ENCODE results near the gene SCUBE1.

SCUBE1 gene

GRCh38 chr22:43187171-43188099, 155.7 kb downstream of the SCUBE1 start:
- FAIRE-seq, result peak; percentile 98
- DNase-seq (ENCODE audit: extremely low spot score, insufficient read length, low read depth), result peak; percentile 95

- DNase-seq (ENCODE audit: extremely low spot score, insufficient read length, low read depth), result peak; percentile 68
- FAIRE-seq, result peak; percentile 39
These were observed 156.7 kb downstream of the SCUBE1 start, which contains the start of gene TTLL12 for GRCh38 chr22:43186272-43187170. TSS of gene TTLL12 (minus strand) at chr22:43187134. CDS start at chr22:43187069, 65 bp downstream.

DNA sequence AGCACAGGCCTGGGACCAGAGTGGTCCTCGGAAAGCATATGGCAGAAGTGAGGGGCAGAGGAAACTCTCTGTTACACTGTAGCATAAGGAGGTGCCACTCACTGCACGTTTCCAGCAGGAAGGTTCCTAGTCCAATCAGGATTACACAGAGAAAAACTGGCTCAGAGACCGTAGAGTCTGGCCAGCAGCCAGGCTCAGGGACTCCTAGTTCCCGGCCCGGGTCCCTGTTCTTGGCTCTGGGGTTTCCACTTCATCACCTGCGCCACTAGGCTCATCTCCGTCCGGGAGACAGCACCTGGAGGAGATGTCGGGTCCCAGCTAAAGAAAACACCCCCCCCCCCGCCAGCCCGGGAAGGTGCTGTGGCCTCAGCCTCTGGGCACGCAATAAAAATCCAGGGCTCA, 157.3 kb downstream of the SCUBE1 start:
- DNase-seq (ENCODE audit: extremely low spot score, insufficient read length, low read depth) (no peak), FAIRE-seq (no peak)

DNA sequence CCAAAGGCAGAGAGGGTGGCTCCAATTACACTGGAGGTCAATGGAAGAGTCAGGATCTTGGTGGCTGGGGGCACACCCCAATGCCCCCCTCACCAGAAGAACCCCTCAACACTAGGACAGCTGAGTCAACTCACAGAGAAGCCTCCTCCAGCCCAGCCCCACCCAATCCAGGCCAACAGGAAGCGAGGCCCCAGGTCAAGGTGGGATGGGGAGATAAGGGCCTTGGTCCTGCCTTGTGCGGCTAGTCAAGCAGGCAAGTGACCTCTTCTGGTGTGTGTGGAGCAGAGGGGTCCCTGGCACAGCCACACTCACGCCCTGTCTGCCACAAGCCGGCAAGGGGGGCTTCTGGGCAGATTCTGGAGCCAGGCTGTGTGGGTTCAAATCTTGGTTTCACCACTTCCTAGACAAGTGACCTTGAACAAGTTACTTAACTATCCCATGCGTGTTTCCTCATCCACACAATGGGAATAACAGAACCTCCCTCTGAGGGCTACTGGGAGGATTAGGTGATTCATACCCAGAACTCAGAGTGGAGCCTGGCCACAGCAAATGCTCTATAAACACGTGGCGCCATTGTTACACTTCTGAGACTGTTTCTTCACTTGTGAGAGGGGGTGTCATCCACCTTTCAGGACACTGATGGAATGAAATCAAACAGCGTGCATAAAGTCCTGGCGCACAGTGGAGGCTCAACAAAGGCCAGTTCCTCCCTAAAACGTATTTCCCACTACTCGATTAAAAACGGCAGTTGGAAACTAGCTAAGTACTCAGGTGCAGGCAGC, 159.5 kb downstream of the SCUBE1 start:
- DNase-seq (ENCODE audit: extremely low spot score, insufficient read length, low read depth) (no peak), FAIRE-seq (no peak)

DNA sequence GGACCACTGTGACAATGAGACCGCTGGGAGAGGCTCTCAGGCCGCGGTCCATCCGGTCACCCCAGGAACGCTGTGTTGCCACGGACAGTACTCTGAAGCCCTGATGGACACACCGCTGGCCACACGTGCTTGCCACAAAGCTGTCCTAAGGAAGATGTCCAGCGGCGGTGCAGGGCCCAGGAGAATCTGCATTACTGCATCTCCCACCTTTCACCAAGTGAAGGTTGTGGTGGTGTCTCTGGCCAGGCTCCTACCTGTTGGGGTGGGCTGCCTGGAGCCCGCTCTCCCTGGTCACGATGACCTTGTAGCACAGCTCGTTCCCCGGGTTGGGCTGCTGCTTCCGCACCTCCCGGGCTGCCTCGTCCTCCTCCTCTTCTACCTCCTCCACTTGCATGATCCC, 160.4 kb downstream of the SCUBE1 start:
- no peak for FAIRE-seq
- no peak for DNase-seq (ENCODE audit: extremely low spot score, insufficient read length, low read depth)

DNA sequence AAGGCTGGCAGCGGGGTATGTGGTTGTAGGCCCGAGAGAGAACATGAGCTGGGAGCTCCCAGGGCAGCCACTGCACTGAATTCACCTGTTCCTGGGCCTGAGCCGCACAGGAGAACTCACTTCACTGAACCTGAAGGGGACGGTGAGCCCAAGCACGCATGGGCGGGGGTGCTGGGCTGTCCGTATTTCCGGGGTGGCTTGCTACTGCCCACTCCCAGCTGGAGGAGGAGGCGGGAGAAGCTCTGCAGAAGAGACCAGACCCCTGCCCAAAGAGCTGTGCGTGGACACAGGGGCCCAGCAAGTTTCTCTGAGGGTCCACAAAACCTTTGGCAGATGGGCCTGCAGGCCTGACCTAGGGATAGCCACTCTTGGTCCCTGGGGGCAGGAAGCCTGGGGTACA, 161.1 kb downstream of the SCUBE1 start:
- FAIRE-seq (no peak), DNase-seq (ENCODE audit: extremely low spot score, insufficient read length, low read depth) (no peak)

GRCh38 chr22:43181321-43182076, 161.7 kb downstream of the SCUBE1 start:
- no peak for DNase-seq (ENCODE audit: extremely low spot score, insufficient read length, low read depth)
- no peak for FAIRE-seq

- DNase-seq (ENCODE audit: extremely low spot score, insufficient read length, low read depth) (no peak), FAIRE-seq (no peak)
These were observed 162.5 kb downstream of the SCUBE1 start for GRCh38 chr22:43180670-43181069.

GRCh38 chr22:43179911-43180195, 163.3 kb downstream of the SCUBE1 start:
- no peak for FAIRE-seq
- no peak for DNase-seq (ENCODE audit: extremely low spot score, insufficient read length, low read depth)

- DNase-seq (ENCODE audit: extremely low spot score, insufficient read length, low read depth), result no peak
- FAIRE-seq, result no peak
These were observed 163.8 kb downstream of the SCUBE1 start for GRCh38 chr22:43179146-43179910.

DNA sequence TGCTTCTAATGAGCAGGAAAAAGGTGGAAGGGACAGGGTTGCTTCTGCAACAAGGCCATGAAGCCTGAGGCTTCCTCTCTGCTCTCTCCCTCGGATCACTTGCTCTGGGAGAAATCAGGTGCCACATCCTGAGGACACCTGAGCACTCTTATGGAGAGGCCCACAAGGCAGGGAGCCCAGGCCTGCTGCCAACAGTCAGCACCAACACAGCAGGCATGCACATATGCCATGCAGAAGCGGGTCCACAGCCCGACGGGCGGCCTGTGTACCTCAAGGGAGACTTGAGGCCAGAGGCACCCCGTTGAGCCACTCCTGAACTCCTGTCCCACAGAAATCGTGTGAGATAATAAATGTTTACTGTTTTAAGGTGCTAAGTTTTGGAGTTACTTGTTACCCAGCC, 165.7 kb downstream of the SCUBE1 start:
- no peak for DNase-seq (ENCODE audit: extremely low spot score, insufficient read length, low read depth)
- no peak for FAIRE-seq

DNA sequence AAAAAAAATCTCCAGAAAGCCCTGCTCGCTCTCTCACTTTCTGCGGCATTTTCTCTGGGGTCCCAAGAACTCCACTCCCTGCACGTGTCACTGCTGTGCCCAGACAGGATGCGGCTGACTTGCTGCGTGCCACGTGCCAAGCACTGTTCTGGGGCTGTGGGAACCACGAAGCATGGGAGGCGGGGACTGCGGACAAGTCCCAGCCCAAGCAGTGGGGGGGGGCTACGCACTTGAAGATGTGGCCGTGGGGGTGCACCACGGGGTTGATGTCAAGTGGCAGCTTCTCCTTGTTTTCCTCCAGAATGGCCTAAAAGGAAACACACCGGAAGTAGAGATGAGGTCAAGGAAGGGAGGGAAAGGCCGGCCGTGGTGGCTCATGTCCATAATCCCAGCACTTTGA, 167.1 kb downstream of the SCUBE1 start:
- DNase-seq (ENCODE audit: extremely low spot score, insufficient read length, low read depth), result no peak
- no peak for FAIRE-seq

DNA sequence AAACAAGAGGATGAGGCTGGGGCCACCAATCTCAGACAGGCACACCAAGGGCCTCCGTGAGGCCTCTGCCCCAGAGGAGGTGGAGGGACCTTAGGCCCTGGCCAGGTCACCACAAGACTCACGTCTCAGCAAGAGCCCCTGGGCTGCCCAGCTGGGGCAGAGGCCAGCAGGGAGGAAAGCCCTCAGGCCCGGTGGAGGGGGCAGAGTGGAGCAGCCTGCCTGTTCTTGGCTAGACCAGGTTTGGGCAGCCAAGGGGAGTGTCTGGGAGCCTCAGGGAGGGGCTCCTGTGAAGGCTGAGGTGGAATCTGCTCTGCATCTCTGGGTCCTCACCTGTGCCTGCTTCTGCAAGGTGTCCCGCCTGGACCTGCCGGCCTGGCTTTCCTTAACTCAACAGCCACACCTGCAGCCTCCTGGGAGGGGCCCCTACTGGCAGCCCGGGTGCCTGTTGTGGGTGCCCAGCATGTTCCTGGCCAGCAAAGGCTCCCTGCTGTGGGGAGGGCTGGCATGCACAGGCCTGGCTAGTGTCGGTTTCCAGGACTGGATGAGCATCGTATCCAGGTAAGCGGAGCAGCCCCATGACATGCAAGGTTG, 168.1 kb downstream of the SCUBE1 start:
- FAIRE-seq (no peak), DNase-seq (ENCODE audit: extremely low spot score, insufficient read length, low read depth) (no peak)

DNA sequence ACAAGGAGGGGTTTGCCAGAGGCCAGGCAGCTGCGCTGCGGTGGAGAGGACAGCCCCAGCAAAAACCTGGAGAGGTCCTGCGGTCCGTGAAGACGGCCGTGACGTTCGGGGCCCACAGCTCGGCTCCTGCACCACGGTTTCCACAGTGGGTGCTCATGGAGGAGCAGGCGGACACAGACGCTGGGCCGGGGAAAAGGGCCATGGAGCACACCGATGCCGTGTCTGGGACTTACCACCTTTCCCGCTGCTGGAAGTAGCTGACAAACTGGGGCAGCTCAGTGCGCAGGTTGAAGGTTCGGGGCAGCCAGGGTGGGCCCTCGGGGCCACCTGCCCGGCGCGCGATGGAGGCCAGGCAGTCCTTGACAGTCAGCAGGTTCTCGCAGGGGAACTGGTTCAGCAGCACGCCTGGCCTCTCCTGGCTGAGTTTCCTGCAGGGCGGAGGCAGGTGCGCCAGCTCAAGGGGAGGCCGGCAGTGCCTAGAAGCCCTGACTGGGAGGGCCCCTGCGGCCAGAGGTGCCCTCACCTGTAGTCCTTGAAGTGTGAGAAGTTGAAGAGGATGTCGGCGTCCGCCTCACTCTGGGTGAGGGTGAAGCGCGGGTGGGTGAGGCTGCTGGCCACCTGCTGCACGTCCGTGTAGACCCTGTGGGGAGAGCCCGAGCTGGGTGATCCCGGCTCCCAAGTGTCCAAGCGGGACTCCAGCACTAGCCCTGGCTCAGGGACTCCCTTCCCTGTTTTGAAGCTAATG, 169.0 kb downstream of the SCUBE1 start:
- FAIRE-seq, result no peak
- DNase-seq (ENCODE audit: extremely low spot score, insufficient read length, low read depth), result no peak

- DNase-seq (ENCODE audit: extremely low spot score, insufficient read length, low read depth) (no peak), FAIRE-seq (no peak)
These were observed 169.6 kb downstream of the SCUBE1 start for GRCh38 chr22:43173566-43173965.

DNA sequence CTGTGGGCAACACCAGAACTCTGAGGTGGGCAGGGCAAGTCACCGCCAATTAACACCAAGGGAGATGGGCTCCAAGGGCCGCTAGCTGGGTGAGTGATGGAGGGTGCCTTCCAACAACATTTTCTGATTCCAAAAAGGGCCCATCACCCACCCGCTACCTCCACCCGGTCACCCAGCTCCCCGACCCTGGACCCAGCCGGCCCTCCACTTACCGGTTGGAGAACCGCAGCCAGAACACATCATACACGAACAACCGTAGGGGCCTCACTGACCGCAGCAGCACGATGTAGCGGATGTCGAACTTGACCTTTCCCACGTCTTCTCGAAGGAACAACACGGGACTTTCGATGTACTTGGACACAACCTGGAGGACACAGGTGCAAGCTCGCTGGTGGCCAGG, 171.0 kb downstream of the SCUBE1 start:
- no peak for DNase-seq (ENCODE audit: extremely low spot score, insufficient read length, low read depth)
- FAIRE-seq, result no peak

GRCh38 chr22:43171607-43172006, 171.6 kb downstream of the SCUBE1 start:
- DNase-seq (ENCODE audit: extremely low spot score, insufficient read length, low read depth), result no peak
- FAIRE-seq, result no peak

DNA sequence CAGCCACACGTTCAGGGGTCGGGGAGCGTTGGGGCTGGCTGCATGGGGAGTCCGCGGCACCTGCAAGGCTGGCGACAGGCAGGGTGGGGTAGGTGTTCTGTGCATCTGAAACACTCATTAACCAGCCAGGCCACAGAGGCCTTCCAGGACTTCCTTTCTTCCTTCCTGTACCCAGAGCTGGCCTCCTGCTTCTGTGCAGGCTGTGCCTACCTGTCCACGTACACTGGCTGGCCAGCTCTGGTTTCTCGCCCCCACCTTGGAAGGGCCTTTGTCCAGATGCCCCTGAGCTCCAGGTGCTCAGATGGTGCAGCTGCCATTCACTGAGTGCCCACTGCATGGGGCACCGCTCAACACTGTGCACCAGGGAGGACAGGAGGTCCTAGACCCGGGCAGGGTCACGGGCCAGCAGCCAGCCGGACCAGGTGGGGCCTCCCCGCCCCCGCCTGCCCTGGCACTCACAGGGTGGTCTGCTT, 172.1 kb downstream of the SCUBE1 start:
- no peak for FAIRE-seq

More for the DNA sequence above, 172.1 kb downstream of the SCUBE1 start:
- DNase-seq (ENCODE audit: extremely low spot score, insufficient read length, low read depth), result no peak
